ENCODE results near the gene ZSCAN18. TPM values are rescaled to one million over a fixed set of nuclear protein-coding genes. Genes with fewer than 3 reads are reported as not detected.

Gene ZSCAN18
- total and polyA plus RNA-seq, 9 of the 15 experiments (the other 6 are each of a cell fraction or from before 2014, with no cell fraction given) = 0.07 to 1.9 (median 0.31) TPM; not detected in 1

GRCh38 chr19:58060231-58060630 lies 37.8 kb downstream of the ZSCAN18 start:
- FAIRE-seq = no peak

More at GRCh38 chr19:58060231-58060630, 37.8 kb downstream of the ZSCAN18 start:
- Histone ChIP-seq H3K27me3 (ENCODE audit: control insufficient read depth in 2 of 2, insufficient read depth in 2 of 2, low read length in 2 of 2) (no peaks in the 10 kb centered on the region), H4K20me1 (replicated peaks; ENCODE audit: control insufficient read depth, insufficient read depth, low read length) (no peaks in the 10 kb centered on the region), H3K9me1 (ENCODE audit: control insufficient read depth, insufficient read depth, low read length) (no peaks in the 10 kb centered on the region), H3K4me2 (ENCODE audit: insufficient read depth, low read length) (no peak overlapping the region), H2AFZ (ENCODE audit: low read depth, low read length) (no peak overlapping the region), H3K79me2 (ENCODE audit: control insufficient read depth, insufficient read depth, low read length) (no peaks in the 10 kb centered on the region), H3K4me1 (replicated peaks in 1 of 2; ENCODE audit: control insufficient read depth in 2 of 2, insufficient read depth in 2 of 2, low read length in 2 of 2) (peaks cover 0 to 9% of the 10 kb centered on the region in 2 experiments; a peak in 2 of 5 replicates), H3K4me3 (no peak overlapping the region), H3K9ac (ENCODE audit: insufficient read depth in 1 of 2, low read depth in 2 of 2, low read length in 2 of 2) (no peak overlapping the region), H3K36me3 (ENCODE audit: control insufficient read depth, insufficient read depth, low read length) (no peaks in the 10 kb centered on the region), H3K27ac (ENCODE audit: extremely low read depth, low read depth, low read length) (no peak overlapping the region), H3K9me3 (replicated peaks; ENCODE audit: control insufficient read depth, insufficient read depth, low read depth, low read length) (no peaks in the 10 kb centered on the region; the same call in 1 of the 2 replicates)
- no TSS peak for BruUV-seq (replicated peaks)
- ChIA-PET POLR2A (no interaction called here), CTCF (ENCODE audit: low intra/inter-chr PET ratio) (no interaction called here)
- TF ChIP-seq, protein P1, sequence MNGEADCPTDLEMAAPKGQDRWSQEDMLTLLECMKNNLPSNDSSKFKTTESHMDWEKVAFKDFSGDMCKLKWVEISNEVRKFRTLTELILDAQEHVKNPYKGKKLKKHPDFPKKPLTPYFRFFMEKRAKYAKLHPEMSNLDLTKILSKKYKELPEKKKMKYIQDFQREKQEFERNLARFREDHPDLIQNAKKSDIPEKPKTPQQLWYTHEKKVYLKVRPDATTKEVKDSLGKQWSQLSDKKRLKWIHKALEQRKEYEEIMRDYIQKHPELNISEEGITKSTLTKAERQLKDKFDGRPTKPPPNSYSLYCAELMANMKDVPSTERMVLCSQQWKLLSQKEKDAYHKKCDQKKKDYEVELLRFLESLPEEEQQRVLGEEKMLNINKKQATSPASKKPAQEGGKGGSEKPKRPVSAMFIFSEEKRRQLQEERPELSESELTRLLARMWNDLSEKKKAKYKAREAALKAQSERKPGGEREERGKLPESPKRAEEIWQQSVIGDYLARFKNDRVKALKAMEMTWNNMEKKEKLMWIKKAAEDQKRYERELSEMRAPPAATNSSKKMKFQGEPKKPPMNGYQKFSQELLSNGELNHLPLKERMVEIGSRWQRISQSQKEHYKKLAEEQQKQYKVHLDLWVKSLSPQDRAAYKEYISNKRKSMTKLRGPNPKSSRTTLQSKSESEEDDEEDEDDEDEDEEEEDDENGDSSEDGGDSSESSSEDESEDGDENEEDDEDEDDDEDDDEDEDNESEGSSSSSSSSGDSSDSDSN (IDR thresholded peaks at IDR 0.05; ENCODE audit: borderline replicate concordance in 1 of 2, low read depth in 2 of 2, low read length in 2 of 2) = no peak
- peak in 1 of 3 experiments; percentile 19 for TF ChIP-seq YY1 (IDR thresholded peaks at IDR 0.05; ENCODE audit: borderline replicate concordance in 1 of 3, control insufficient read depth in 1 of 3, extremely low read depth in 1 of 3, insufficient read depth in 3 of 3, insufficient read length in 1 of 3, insufficient replicate concordance in 2 of 3, low read depth in 1 of 3, low read length in 2 of 3)
- in situ Hi-C loops (cut with MboI) (no loop called here), intact Hi-C loops (cut with micrococcal nuclease) (no loop called here)
- ATAC-seq = no peak
- WGBS (ENCODE audit: insufficient coverage, low coverage, missing lambda C conversion rate) = 8% methylated on average over 24 of the region's 24 CpGs
- no peak for DNase-seq (ENCODE audit: extremely low read depth in 1 of 4, low spot score in 3 of 4)
